Hepatocyte (in vitro differentiated cells): ENCODE data around the gene PRR27. TPM values are rescaled to one million over a fixed set of nuclear protein-coding genes. Genes with fewer than 3 reads are reported as not detected.

Experiments
- DNase-seq: peaks from one replicate; pipeline ENCODE4 v3.0.0-alpha.2; 2016; ENCODE audit warnings: low spot score
- H2AFZ ChIP-seq: fragments of 200-600 bp; sonication (generic); 2 replicates; pipeline ENCODE4 v1.6.0; 2016; ENCODE audit warnings: antibody characterized with exemption, mild to moderate bottlenecking
- H3K27ac ChIP-seq: fragments of 200-600 bp; sonication (generic); 2 replicates; pipeline ENCODE4 v1.5.1; 2016; ENCODE audit warnings: mild to moderate bottlenecking
- H3K27me3 ChIP-seq: fragments of 200-600 bp; sonication (generic); 2 replicates; pipeline ENCODE4 v1.6.1; 2016
- H3K36me3 ChIP-seq: fragments of 200-600 bp; sonication (generic); replicated peaks from 2 replicates; pipeline ENCODE4 v1.5.1; 2016; ENCODE audit warnings: low read depth; ENCODE audit not compliant: insufficient read depth
- H3K4me1 ChIP-seq: fragments of 200-600 bp; sonication (generic); 2 replicates; pipeline ENCODE4 v1.5.1; 2016; ENCODE audit warnings: mild to moderate bottlenecking, moderate library complexity; ENCODE audit not compliant: insufficient read depth
- H3K4me2 ChIP-seq: fragments of 200-600 bp; sonication (generic); 2 replicates; pipeline ENCODE4 v1.6.0; 2016
- H3K4me3 ChIP-seq: fragments of 200-600 bp; sonication (generic); 2 replicates; pipeline ENCODE4 v1.5.1; 2016; ENCODE audit warnings: mild to moderate bottlenecking
- H3K79me2 ChIP-seq: fragments of 200-600 bp; sonication (generic); 2 replicates; pipeline ENCODE4 v1.6.0; 2017; ENCODE audit warnings: mild to moderate bottlenecking
- H3K9me2 ChIP-seq: fragments of 200-600 bp; sonication (generic); replicated peaks from 2 replicates; pipeline ENCODE4 v1.6.0; 2017; ENCODE audit warnings: mild to moderate bottlenecking; ENCODE audit not compliant: insufficient read depth
- H3K9me3 ChIP-seq: fragments of 200-600 bp; sonication (generic); 2 replicates; pipeline ENCODE4 v1.5.1; 2016; ENCODE audit warnings: low read depth, mild to moderate bottlenecking
- H4K20me1 ChIP-seq: fragments of 200-600 bp; sonication (generic); 2 replicates; pipeline ENCODE4 v1.6.0; 2016; ENCODE audit warnings: mild to moderate bottlenecking; ENCODE audit not compliant: insufficient read depth, poor library complexity, severe bottlenecking
- CTCF ChIP-seq: fragments of 200-600 bp; sonication (generic); IDR thresholded peaks from 2 replicates; pipeline ENCODE4 v1.5.1; 2016; ENCODE audit warnings: antibody characterized with exemption, mild to moderate bottlenecking; ENCODE audit not compliant: poor library complexity
- EZH2 ChIP-seq: fragments of 200-600 bp; sonication (generic); IDR thresholded peaks from 2 replicates; pipeline ENCODE4 v1.6.1; 2016; ENCODE audit warnings: antibody characterized with exemption, mild to moderate bottlenecking, borderline replicate concordance
- EZH2phosphoT487 ChIP-seq: fragments of 200-600 bp; sonication (generic); IDR thresholded peaks from one replicate; pipeline ENCODE4 v1.6.1; 2018; ENCODE audit warnings: antibody characterized with exemption, mild to moderate bottlenecking, low read depth, moderate library complexity; ENCODE audit not compliant: unreplicated experiment, severe bottlenecking
- WGBS: methylation state at CpG from one replicate; pipeline ENCODE4 v1.1.6; 2016; ENCODE audit warnings: low lambda C conversion rate; ENCODE audit errors: missing lambda C conversion rate; 5-methylcytosine and 5-hydroxymethylcytosine counted together
- polyA plus RNA-seq: library from polyadenylated mRNA; unstranded; fragments of >200 nt; fragmentation: Nextera tagmentation; extraction: Ambion mirVana; gene quantifications from 2 replicates; pipeline ENCODE4 v1.2.1, GENCODE V29; 2016
- total RNA-seq: library from RNA; depleted of rRNA; stranded (reverse); fragments of >200 nt; gene quantifications from 2 replicates; pipeline ENCODE4 v1.2.3, GENCODE V29; 2014

The PRR27 gene
- total and polyA plus RNA-seq, 2 experiments from 2014 or later, result 0.48 TPM; not detected in 1

GRCh38 chr4:70120323-70120722 lies 33.7 kb upstream of the PRR27 start:
- Histone ChIP-seq H3K4me1 (no peaks in the 10 kb centered on the region), H3K36me3 (no peaks in the 10 kb centered on the region), H3K4me2 (no peak overlapping the region), H4K20me1 (no peaks in the 10 kb centered on the region), H2AFZ (no peak overlapping the region), H3K27ac (no peak overlapping the region), H3K27me3 (no peaks in the 10 kb centered on the region), H3K4me3 (no peak overlapping the region), H3K9me3 (no peaks in the 10 kb centered on the region), H3K79me2 (no peaks in the 10 kb centered on the region), H3K9me2 (no peaks in the 10 kb centered on the region)
- TF ChIP-seq EZH2 (no peak), EZH2phosphoT487 (no peak), CTCF (no peak)
- WGBS, result 93% methylated on average over 1 of the region's 1 CpG
- no peak for DNase-seq

- DNase-seq, result no peak
- Histone ChIP-seq H3K4me1 (no peaks in the 10 kb centered on the region), H3K4me3 (no peak overlapping the region), H2AFZ (no peak overlapping the region), H3K27ac (no peak overlapping the region), H3K27me3 (no peaks in the 10 kb centered on the region), H3K79me2 (no peaks in the 10 kb centered on the region), H3K36me3 (no peaks in the 10 kb centered on the region), H4K20me1 (no peaks in the 10 kb centered on the region), H3K9me3 (no peaks in the 10 kb centered on the region), H3K4me2 (no peak overlapping the region), H3K9me2 (no peaks in the 10 kb centered on the region)
- TF ChIP-seq EZH2, result no peak
- TF ChIP-seq CTCF, result no peak
- no peak for TF ChIP-seq EZH2phosphoT487
- 79% methylated on average over 15 of the region's 15 CpGs for WGBS
Observed at GRCh38 chr4:70133473-70133872, 20.6 kb upstream of the PRR27 start.

- DNase-seq, result no peak
- Histone ChIP-seq H3K4me2 (no peak overlapping the region), H3K36me3 (no peaks in the 10 kb centered on the region), H3K9me3 (no peaks in the 10 kb centered on the region), H4K20me1 (no peaks in the 10 kb centered on the region), H2AFZ (no peak overlapping the region), H3K27me3 (no peaks in the 10 kb centered on the region), H3K9me2 (no peaks in the 10 kb centered on the region), H3K27ac (no peak overlapping the region), H3K4me1 (no peaks in the 10 kb centered on the region), H3K4me3 (no peak overlapping the region), H3K79me2 (no peaks in the 10 kb centered on the region)
- TF ChIP-seq EZH2phosphoT487, result no peak
- TF ChIP-seq CTCF, result no peak
- no peak for TF ChIP-seq EZH2
- 73% methylated on average over 3 of the region's 3 CpGs for WGBS
Observed at GRCh38 chr4:70138751-70139150, 15.3 kb upstream of the PRR27 start.

- TF ChIP-seq EZH2phosphoT487, result no peak
- no peak for TF ChIP-seq CTCF
- TF ChIP-seq EZH2, result no peak
- Histone ChIP-seq H3K4me1 (no peaks in the 10 kb centered on the region), H3K36me3 (no peaks in the 10 kb centered on the region), H3K4me2 (no peak overlapping the region), H3K9me3 (no peaks in the 10 kb centered on the region), H3K79me2 (no peaks in the 10 kb centered on the region), H4K20me1 (no peaks in the 10 kb centered on the region), H3K4me3 (no peak overlapping the region), H3K9me2 (no peaks in the 10 kb centered on the region), H3K27me3 (no peaks in the 10 kb centered on the region), H2AFZ (no peak overlapping the region), H3K27ac (no peak overlapping the region)
- no peak for DNase-seq
- 64% methylated on average over 3 of the region's 3 CpGs for WGBS
Observed at GRCh38 chr4:70151271-70151670, 2.8 kb upstream of the PRR27 start.
